Fibroblast of mammary gland (primary cell): ENCODE results near the gene HIBCH.
"Not testable (repeated sequence)": the region's sequence is repeated elsewhere in the genome, so short reads cannot be mapped to it uniquely, and the experiment has no call there.

Experiments
- DNase-seq: peaks from one replicate; pipeline ENCODE4 v3.0.0-alpha.2; 2010; ENCODE audit warnings: low read depth
- H3K4me3 ChIP-seq: 2 replicates; pipeline ENCODE4 v1.5.1; 2011; ENCODE audit warnings: low read depth, mild to moderate bottlenecking, low read length, moderate library complexity; ENCODE audit not compliant: control insufficient read depth
- CTCF ChIP-seq: conservative IDR thresholded peaks from 2 replicates; pipeline ENCODE4 v1.5.1; 2011; ENCODE audit warnings: low read depth, low read length, inconsistent platforms; ENCODE audit not compliant: control insufficient read depth, insufficient read depth

The HIBCH gene

GRCh38 chr2:190254063-190254850 is 65.4 kb downstream of the HIBCH start:
- DNase-seq, result no peak
- TF ChIP-seq CTCF, result no peak
- H3K4me3 ChIP-seq, result no peak overlapping the region

DNA sequence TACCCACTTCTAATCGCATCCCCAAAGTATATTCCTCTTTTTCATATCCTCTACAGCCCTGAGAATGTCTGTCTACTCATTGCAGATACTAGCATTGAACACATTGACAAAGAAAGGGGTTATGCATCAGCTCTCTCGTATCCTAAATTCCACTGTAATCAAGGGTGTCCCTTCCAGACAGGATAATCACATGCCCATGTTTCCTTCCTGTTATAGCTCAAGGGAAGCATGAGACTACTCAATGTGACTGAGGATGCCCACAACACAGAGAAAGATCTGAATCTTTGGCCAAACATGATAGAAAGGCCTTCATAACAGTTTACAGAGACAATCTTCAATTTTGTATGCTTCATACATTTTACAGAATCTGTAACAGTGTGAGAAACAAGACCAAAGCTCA is 69.2 kb downstream of the HIBCH start:
- H3K4me3 ChIP-seq, result no peak overlapping the region
- DNase-seq, result no peak
- no peak for TF ChIP-seq CTCF

DNA sequence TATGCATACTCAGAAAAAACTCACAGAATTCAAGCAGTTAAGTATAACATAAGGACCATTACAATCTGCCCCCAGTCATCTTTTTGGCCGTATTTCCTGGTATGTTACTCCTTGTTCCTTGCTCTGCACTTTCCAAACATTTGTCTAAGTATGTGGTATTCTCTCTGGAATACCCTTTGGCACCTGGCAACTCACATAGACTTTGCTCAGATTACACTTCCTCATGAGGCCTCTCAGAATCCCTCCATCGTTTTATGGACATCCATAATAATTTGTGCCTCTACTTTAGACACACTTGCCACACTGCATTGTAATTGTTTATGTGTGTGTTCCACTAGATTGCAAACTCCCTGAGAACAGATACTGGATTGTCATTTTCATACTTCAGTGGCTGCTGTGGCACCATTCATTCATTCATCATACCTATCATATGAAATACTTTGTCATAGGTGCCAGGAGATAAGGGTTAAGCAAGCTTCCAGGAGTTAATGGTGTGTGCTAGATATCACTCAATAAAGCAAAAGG is 84.0 kb downstream of the HIBCH start:
- no peak overlapping the region for H3K4me3 ChIP-seq
- no peak for TF ChIP-seq CTCF
- no peak for DNase-seq

- H3K4me3 ChIP-seq, result no peak overlapping the region
- TF ChIP-seq CTCF, result no peak
- DNase-seq, result peak; percentile 59
These were observed 84.5 kb downstream of the HIBCH start for GRCh38 chr2:190235101-190235500.

DNA sequence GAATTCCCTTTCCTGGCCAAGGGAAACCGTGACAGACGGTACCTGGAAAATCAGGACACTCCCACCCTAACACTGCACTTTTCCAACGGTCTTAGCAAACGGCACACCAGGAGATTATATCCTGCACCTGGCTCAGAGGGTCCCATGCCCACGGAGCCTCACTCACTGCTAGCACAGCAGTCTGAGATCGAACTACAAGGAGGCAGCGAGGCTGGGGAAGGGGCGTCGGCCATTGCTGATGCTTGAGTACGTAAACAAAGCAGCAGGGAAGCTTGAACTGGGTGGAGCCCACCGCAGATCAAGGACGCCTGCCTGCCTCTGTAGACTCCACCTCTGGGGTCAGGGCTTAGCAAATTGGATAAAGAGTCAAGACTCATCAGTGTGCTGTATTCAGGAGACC is 95.6 kb downstream of the HIBCH start:
- not testable (repeated sequence) for H3K4me3 ChIP-seq, DNase-seq

DNA sequence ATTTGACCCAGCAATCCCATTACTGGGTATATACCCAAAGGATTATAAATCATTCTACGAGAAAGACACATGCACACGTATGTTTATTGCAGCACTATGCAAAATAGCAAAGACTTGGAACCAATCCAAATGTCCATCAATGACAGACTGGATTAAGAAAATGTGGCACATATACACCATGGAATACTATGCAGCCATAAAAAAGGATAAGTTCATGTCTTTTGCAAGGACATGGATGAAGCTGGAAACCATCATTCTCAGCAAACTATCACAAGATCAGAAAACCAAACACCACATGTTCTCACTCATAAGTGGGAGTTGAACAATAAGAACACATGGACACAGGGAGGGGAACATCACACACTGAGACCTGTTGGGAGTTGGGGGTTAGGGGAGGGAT is 96.9 kb downstream of the HIBCH start:
- DNase-seq, H3K4me3 ChIP-seq: not testable (repeated sequence)

- TF ChIP-seq CTCF, result no peak
These were observed 98.2 kb downstream of the HIBCH start for GRCh38 chr2:190221429-190221828.

DNA sequence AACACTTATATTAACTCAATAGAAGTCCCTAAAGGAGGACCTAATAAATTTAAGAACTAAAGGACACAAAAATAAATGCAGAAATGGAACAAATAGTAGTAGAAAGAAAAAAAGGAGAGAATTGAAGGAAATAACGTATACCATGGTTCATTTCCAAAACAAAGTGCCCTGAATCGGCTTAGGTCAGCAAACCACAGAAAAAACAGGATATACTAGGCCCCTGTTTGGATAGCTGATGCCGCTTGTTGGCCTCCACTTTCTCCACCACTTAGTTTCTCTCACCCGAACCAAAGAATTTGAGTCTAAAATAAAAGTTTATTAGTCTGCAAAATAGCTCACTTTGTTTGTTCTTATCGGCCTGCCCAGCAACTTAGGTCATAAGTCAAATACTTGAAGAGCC is 100.4 kb downstream of the HIBCH start:
- H3K4me3 ChIP-seq, result no peak overlapping the region
- DNase-seq, result no peak
- no peak for TF ChIP-seq CTCF

More at GRCh38 chr2:190221429-190221828, 98.2 kb downstream of the HIBCH start:
- DNase-seq, result no peak
- no peak overlapping the region for H3K4me3 ChIP-seq
